HepG2 (cell line): Measurements from ENCODE around the gene POLDIP3. TPM values are rescaled to one million over a fixed set of nuclear protein-coding genes. Genes with fewer than 3 reads are reported as not detected.

Source experiments
- ATAC-seq: fragments of 200-7000 bp; cut with Tn5 transposase; 3 replicates; pipeline ENCODE4 v1.9.1; 2020; ENCODE audit warnings: mild to moderate bottlenecking, moderate library complexity
- BruUV-seq: library from RNA; stranded (reverse); fragments of 400-500 nt; replicated peaks from 2 replicates; lab custom pipeline; 2021; lab: Mats Ljungman, UMichigan
- CTCF ChIA-PET: fragments of 300-600 bp; formaldehyde crosslinking; extraction: SDS; loops from one replicate; lab custom pipeline; 2021; ENCODE audit warnings: low total read pairs, inconsistent platforms, low intra/inter-chr PET ratio; lab: Yijun Ruan, JAX
- POLR2A ChIA-PET: fragments of 350-600 bp; sonication (Branson Sonifier 250); formaldehyde crosslinking; loops from one replicate; lab custom pipeline; 2020; ENCODE audit warnings: antibody characterized with exemption, inconsistent platforms; lab: Yijun Ruan, JAX
- DNase-seq: peaks from one replicate; pipeline ENCODE4 v3.0.0-alpha.2; 2015; ENCODE audit warnings: low spot score
- FAIRE-seq: peaks from 3 replicates; lab custom pipeline; 2011; peaks lifted over from hg19 to GRCh38; lab: Jason Lieb, UNC
- H2AFZ ChIP-seq: one replicate; pipeline ENCODE4 v1.6.1; 2011; ENCODE audit warnings: low read length, inconsistent platforms
- H3K27ac ChIP-seq: fragments of 300-600 bp; 3 replicates; pipeline ENCODE4 v1.8.0; 2011; ENCODE audit warnings: mixed run types, mild to moderate bottlenecking, mixed read lengths, low read length, inconsistent platforms; ENCODE audit not compliant: insufficient read depth; ENCODE audit errors: extremely low read length
- H3K27me3 ChIP-seq, 2 experiments: fragments of 200-600 bp in 1 of 2; 2 replicates in 1 of 2; 3 replicates in 1 of 2; pipeline versions ENCODE4 v1.6.0 to v1.8.0; 2011; ENCODE audit warnings: low read length in 2 of 2, mild to moderate bottlenecking in 2 of 2, moderate library complexity in 2 of 2, inconsistent platforms in 1 of 2; ENCODE audit not compliant: insufficient read depth in 2 of 2, control insufficient read depth in 1 of 2
- H3K36me3 ChIP-seq, 2 experiments: fragments of 200-600 bp in 1 of 2; replicated peaks in 1 of 2; 2 replicates in 1 of 2; 3 replicates in 1 of 2; pipeline versions ENCODE4 v1.5.1 to v1.8.0; 2011; ENCODE audit warnings: low read length in 2 of 2, inconsistent platforms in 1 of 2; ENCODE audit not compliant: insufficient read depth in 2 of 2, control insufficient read depth in 1 of 2
- H3K4me1 ChIP-seq: 2 replicates; pipeline ENCODE4 v1.5.1; 2012; ENCODE audit warnings: low read length, inconsistent platforms; ENCODE audit not compliant: insufficient read depth
- H3K4me2 ChIP-seq: 2 replicates; pipeline ENCODE4 v1.6.0; 2011; ENCODE audit warnings: low read depth, low read length, inconsistent platforms
- H3K4me3 ChIP-seq, 3 experiments: fragments of 200-600 bp in 1 of 3; sonication (generic), shearing (Covaris generic) in 1 of 3; replicated peaks in 1 of 3; 2 replicates each; pipeline ENCODE4 v1.5.1; 2011 to 2016; ENCODE audit warnings: low read length in 3 of 3, inconsistent platforms in 2 of 3, low read depth in 2 of 3, mild to moderate bottlenecking in 2 of 3, control low read depth in 1 of 3, mixed read lengths in 1 of 3; ENCODE audit not compliant: insufficient read depth in 1 of 3
- H3K79me2 ChIP-seq: one replicate; pipeline ENCODE4 v1.6.1; 2011; ENCODE audit warnings: low read length, inconsistent platforms; ENCODE audit not compliant: insufficient read depth
- H3K9ac ChIP-seq: 2 replicates; pipeline ENCODE4 v1.6.0; 2011; ENCODE audit warnings: mild to moderate bottlenecking, low read depth, low read length, inconsistent platforms; ENCODE audit not compliant: insufficient read depth
- H3K9me3 ChIP-seq: 2 replicates; pipeline ENCODE4 v1.5.1; 2012; ENCODE audit warnings: mild to moderate bottlenecking, low read length
- H4K20me1 ChIP-seq: 2 replicates; pipeline ENCODE4 v1.6.0; 2011; ENCODE audit warnings: inconsistent platforms, mild to moderate bottlenecking, low read length, moderate library complexity; ENCODE audit not compliant: insufficient read depth
- HHEX ChIP-seq: IDR thresholded peaks from 2 replicates; pipeline ENCODE4 v1.6.1; 2016; ENCODE audit warnings: control low read depth
- KLF16 ChIP-seq, 2 experiments: sonication (generic) in 1 of 2; formaldehyde crosslinking in 1 of 2; IDR thresholded peaks; 2 replicates each; pipeline versions ENCODE4 v1.6.1 to v1.8.0; 2016 to 2023; ENCODE audit warnings: missing genetic modification reagents in 2 of 2, missing compliant biosample characterization in 1 of 2
- MAF1 ChIP-seq: sonication (generic); formaldehyde crosslinking; IDR thresholded peaks from 2 replicates; pipeline ENCODE4 v1.5.0; 2020; ENCODE audit warnings: missing genetic modification reagents, borderline replicate concordance
- MTF2 ChIP-seq: sonication (generic); formaldehyde crosslinking; IDR thresholded peaks from 2 replicates; pipeline ENCODE4 v1.5.0; 2020; ENCODE audit warnings: missing genetic modification reagents, borderline replicate concordance
- NCOA1 ChIP-seq: sonication (generic); formaldehyde crosslinking; IDR thresholded peaks from 2 replicates; pipeline ENCODE4 v1.9.0; 2021; ENCODE audit warnings: missing genetic modification reagents
- NR3C1 ChIP-seq: sonication (generic); formaldehyde crosslinking; IDR thresholded peaks from 2 replicates; pipeline ENCODE4 v1.4.0; 2020; ENCODE audit warnings: missing genetic modification reagents
- PAF1 ChIP-seq: IDR thresholded peaks from 2 replicates; pipeline ENCODE4 v1.6.1; 2016; ENCODE audit warnings: missing genetic modification reagents, missing compliant biosample characterization
- PCBP2 ChIP-seq: fragments of 200-400 bp; formaldehyde crosslinking; optimal IDR thresholded peaks from 2 replicates; pipeline ENCODE3; 2018; ENCODE audit warnings: low read length, low read depth; ENCODE audit not compliant: poor library complexity, severe bottlenecking
- SOX13 ChIP-seq, 3 experiments: fragments of 450-650 bp in 1 of 3; sonication (generic) in 1 of 3; formaldehyde crosslinking in 1 of 3; IDR thresholded peaks in 2 of 3; conservative IDR thresholded peaks in 1 of 3; 2 replicates each; pipeline versions ENCODE4 v1.5.0 to v1.6.1; 2016 to 2020; ENCODE audit warnings: antibody characterized with exemption in 1 of 3, mild to moderate bottlenecking in 1 of 3, missing compliant biosample characterization in 1 of 3, missing genetic modification reagents in 1 of 3, moderate library complexity in 1 of 3
- TCF7 ChIP-seq: sonication (generic); IDR thresholded peaks from 2 replicates; pipeline ENCODE4 v1.6.1; 2016; ENCODE audit warnings: antibody characterized with exemption, low read depth
- TEAD2 ChIP-seq: sonication (generic); formaldehyde crosslinking; IDR thresholded peaks from 2 replicates; pipeline ENCODE4 v1.9.0; 2021; ENCODE audit warnings: missing genetic modification reagents
- ZNF136 ChIP-seq: sonication (generic); formaldehyde crosslinking; IDR thresholded peaks from 2 replicates; pipeline ENCODE4 v1.8.1; 2022; ENCODE audit warnings: low read depth, mild to moderate bottlenecking, moderate library complexity, missing genetic modification reagents
- ZNF672 ChIP-seq: sonication (generic); formaldehyde crosslinking; IDR thresholded peaks from 2 replicates; pipeline ENCODE4 v1.8.1; 2022; ENCODE audit warnings: missing genetic modification reagents
- WGBS: methylation state at CpG from one replicate; pipeline ENCODE4 v1.1.6; 2017; ENCODE audit warnings: low lambda C conversion rate; 5-methylcytosine and 5-hydroxymethylcytosine counted together
- in situ Hi-C: cut with HindIII; loops from 2 replicates; pipeline ENCODE4 v1.10.0; 2017; ENCODE audit warnings: low pct_unique_long_range_greater_than_20kb; ENCODE audit not compliant: extremely low pct_ligation_motif_present
- intact Hi-C: fragments of 100-400 bp; cut with micrococcal nuclease; formaldehyde crosslinking; loops from one replicate; pipeline ENCODE4 v1.10.0; 2022; ENCODE audit not compliant: unreplicated experiment
- polyA plus RNA-seq, 8 experiments: library from polyadenylated mRNA; depleted of rRNA in 3 of 8; stranded (reverse) in 7 of 8; unstranded in 1 of 8; fragments of >200 nt; fragmentation: Illumina TruSeq in 4 of 8; extraction: Trizol in 4 of 8; gene quantifications; 2 replicates each; pipeline versions ENCODE4 v1.2.1 to v1.2.3, GENCODE V29; 2011 to 2016; ENCODE audit warnings: low read depth in 4 of 8, missing spikeins in 1 of 8, mixed read lengths in 1 of 8; ENCODE audit not compliant: insufficient read depth in 1 of 8
- total RNA-seq, 5 experiments: library from RNA; depleted of rRNA; stranded (reverse); fragments of >200 nt; fragmentation: Illumina TruSeq; extraction: Trizol; gene quantifications; 2 replicates each; pipeline ENCODE4 v1.2.3, GENCODE V29; 2016; ENCODE audit warnings: low read depth in 1 of 5
- TF ChIP-seq, protein P1 (sequence below): IDR thresholded peaks from 2 replicates; pipeline ENCODE4 v1.6.1; 2018; ENCODE audit warnings: missing genetic modification reagents, mild to moderate bottlenecking, missing compliant biosample characterization
- TF ChIP-seq, protein P2 (sequence below): sonication (generic); formaldehyde crosslinking; conservative IDR thresholded peaks from 2 replicates; pipeline ENCODE4 v1.8.1; 2023; ENCODE audit warnings: missing genetic modification reagents
- TF ChIP-seq, protein P3 (sequence below): sonication (generic); formaldehyde crosslinking; IDR thresholded peaks from 2 replicates; pipeline ENCODE4 v1.5.0; 2020; ENCODE audit warnings: mild to moderate bottlenecking, missing genetic modification reagents
- TF ChIP-seq, protein P4 (sequence below): sonication (generic); formaldehyde crosslinking; IDR thresholded peaks from 2 replicates; pipeline ENCODE4 v1.5.1; 2020; ENCODE audit warnings: missing genetic modification reagents, mild to moderate bottlenecking, borderline replicate concordance

Gene POLDIP3
- total and polyA plus RNA-seq, 2 of the 13 experiments (the other 11 are each of a cell fraction or from before 2014, with no cell fraction given), result 45.8 to 47.4 TPM

DNA sequence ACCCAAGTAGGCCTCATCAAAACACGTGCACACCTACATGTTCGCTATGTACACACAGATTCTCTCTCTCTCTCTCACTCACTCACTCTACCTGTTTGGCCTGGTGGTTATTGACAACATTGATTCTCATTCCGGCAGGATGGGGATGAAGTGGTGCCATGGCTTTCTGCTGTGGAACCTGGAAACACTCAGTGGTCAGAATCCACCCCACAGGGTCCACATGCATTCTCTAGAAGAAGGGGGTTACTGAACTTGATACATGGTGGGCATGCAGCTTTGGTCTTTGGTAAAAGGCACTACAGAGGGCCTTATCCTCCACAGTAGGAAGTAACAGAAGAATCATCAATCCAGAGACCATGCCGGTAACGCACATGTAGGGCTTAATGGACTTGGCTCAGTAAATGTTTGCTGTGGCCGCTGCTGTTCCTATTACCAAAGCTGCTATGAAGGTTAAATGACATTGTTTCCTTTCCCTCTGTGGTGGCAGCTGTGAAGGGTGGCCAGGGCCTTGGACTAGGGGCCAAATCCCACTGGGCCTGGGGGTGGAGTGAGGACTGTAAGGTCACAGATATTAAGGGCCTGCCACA lies 12.7 kb downstream of the POLDIP3 start (continued):
- TF ChIP-seq, protein P1, sequence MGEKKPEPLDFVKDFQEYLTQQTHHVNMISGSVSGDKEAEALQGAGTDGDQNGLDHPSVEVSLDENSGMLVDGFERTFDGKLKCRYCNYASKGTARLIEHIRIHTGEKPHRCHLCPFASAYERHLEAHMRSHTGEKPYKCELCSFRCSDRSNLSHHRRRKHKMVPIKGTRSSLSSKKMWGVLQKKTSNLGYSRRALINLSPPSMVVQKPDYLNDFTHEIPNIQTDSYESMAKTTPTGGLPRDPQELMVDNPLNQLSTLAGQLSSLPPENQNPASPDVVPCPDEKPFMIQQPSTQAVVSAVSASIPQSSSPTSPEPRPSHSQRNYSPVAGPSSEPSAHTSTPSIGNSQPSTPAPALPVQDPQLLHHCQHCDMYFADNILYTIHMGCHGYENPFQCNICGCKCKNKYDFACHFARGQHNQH (CRISPR knock-in tag), result peak; percentile 65; the same call in 1 of the 2 replicates
- TF ChIP-seq TEAD2 (no peak), HHEX (CRISPR knock-in tag) (peak; percentile 39; the same call in 1 of the 2 replicates), PCBP2 (no peak), PAF1 (CRISPR knock-in tag) (no peak), ZNF672 (no peak)
- TF ChIP-seq, protein P2, sequence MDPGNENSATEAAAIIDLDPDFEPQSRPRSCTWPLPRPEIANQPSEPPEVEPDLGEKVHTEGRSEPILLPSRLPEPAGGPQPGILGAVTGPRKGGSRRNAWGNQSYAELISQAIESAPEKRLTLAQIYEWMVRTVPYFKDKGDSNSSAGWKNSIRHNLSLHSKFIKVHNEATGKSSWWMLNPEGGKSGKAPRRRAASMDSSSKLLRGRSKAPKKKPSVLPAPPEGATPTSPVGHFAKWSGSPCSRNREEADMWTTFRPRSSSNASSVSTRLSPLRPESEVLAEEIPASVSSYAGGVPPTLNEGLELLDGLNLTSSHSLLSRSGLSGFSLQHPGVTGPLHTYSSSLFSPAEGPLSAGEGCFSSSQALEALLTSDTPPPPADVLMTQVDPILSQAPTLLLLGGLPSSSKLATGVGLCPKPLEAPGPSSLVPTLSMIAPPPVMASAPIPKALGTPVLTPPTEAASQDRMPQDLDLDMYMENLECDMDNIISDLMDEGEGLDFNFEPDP (CRISPR knock-in tag), result no peak
- TF ChIP-seq, all 625 proteins: peak for 145

DNA sequence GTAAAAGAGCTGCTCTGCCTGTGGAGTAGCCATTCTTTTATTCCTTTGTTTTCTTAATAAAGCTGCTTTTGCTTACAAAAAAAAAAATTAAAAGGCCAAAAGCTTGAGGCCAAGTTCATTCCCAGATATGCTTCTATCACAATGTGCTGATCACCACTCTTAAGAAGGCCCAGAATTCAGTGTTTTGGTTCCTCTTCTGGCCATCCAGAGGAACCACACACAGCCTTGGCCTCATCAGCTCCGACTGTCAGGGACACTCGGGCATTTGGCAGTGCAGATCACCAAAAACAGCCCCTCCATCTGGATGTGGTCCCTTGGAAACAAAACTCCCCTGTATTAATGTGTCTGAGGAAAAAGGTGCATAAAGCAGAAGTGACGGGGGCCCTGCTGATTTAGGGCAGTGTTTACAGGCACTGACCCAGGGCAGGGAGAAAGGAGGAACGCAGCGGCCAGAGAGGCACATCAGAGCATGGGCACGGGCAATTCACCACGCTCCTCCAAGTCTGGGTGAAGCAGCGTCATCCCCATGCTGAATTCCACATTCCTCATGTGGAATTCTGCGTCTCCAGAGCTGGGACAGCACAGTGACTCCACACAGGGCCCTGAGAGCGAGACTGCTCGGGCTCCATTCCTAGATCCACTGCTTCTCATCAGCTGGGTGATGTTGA lies 17.7 kb downstream of the POLDIP3 start:
- peaks cover 9% of the 10 kb centered on the region for H3K79me2 ChIP-seq
- H2AFZ ChIP-seq, result no peak overlapping the region
- H3K9me3 ChIP-seq, result no peaks in the 10 kb centered on the region
- peaks cover 14% of the 10 kb centered on the region for H3K4me1 ChIP-seq
- no TSS peak for BruUV-seq
- in situ Hi-C loops, result no loop called here
- no peak overlapping the region for H3K4me3 ChIP-seq
- peaks cover 50 to 87% of the 10 kb centered on the region in 2 experiments for H3K36me3 ChIP-seq
- intact Hi-C loops, result no loop called here
- ChIA-PET POLR2A (interaction anchor here (0.7 kb wide), 1 partner anchor 17 kb away, joined by 3 read pairs; the partner anchor contains the start of gene POLDIP3), CTCF (no interaction called here)
- ATAC-seq (no peak), FAIRE-seq (no peak), DNase-seq (no peak)
- H3K9ac ChIP-seq, result no peak overlapping the region
- no peak overlapping the region for H3K4me2 ChIP-seq
- no peak overlapping the region for H3K27ac ChIP-seq
- 98% methylated on average over 10 of the region's 11 CpGs for WGBS
- no peaks in the 10 kb centered on the region for H3K27me3 ChIP-seq
- no peaks in the 10 kb centered on the region; the same call in 1 of the 2 replicates for H4K20me1 ChIP-seq
- no peak for TF ChIP-seq NCOA1 (CRISPR knock-in tag)
- TF ChIP-seq KLF16 (CRISPR knock-in tag; IDR thresholded peaks at IDR 0.05), result no peak
- no peak for TF ChIP-seq MAF1 (CRISPR knock-in tag)
- TF ChIP-seq ZNF136, result no peak
- TF ChIP-seq, protein P3, sequence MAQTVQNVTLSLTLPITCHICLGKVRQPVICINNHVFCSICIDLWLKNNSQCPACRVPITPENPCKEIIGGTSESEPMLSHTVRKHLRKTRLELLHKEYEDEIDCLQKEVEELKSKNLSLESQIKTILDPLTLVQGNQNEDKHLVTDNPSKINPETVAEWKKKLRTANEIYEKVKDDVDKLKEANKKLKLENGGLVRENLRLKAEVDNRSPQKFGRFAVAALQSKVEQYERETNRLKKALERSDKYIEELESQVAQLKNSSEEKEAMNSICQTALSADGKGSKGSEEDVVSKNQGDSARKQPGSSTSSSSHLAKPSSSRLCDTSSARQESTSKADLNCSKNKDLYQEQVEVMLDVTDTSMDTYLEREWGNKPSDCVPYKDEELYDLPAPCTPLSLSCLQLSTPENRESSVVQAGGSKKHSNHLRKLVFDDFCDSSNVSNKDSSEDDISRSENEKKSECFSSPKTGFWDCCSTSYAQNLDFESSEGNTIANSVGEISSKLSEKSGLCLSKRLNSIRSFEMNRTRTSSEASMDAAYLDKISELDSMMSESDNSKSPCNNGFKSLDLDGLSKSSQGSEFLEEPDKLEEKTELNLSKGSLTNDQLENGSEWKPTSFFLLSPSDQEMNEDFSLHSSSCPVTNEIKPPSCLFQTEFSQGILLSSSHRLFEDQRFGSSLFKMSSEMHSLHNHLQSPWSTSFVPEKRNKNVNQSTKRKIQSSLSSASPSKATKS (CRISPR knock-in tag), result no peak
- TF ChIP-seq, protein P4, sequence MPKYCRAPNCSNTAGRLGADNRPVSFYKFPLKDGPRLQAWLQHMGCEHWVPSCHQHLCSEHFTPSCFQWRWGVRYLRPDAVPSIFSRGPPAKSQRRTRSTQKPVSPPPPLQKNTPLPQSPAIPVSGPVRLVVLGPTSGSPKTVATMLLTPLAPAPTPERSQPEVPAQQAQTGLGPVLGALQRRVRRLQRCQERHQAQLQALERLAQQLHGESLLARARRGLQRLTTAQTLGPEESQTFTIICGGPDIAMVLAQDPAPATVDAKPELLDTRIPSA, result no peak
- TF ChIP-seq NR3C1 (CRISPR knock-in tag), result no peak
- no peak for TF ChIP-seq SOX13 (IDR thresholded peaks at IDR 0.05)
- no peak for TF ChIP-seq SOX13 (CRISPR knock-in tag; conservative IDR thresholded peaks at IDR 0.05 in 1 of 2, IDR thresholded peaks at IDR 0.05 in 1 of 2)
- TF ChIP-seq TCF7, result no peak
- no peak for TF ChIP-seq MTF2
- no peak for TF ChIP-seq PAF1 (CRISPR knock-in tag)
